CD4-positive, alpha-beta T cell (primary cell): ENCODE data around the gene DBN1. TPM values are rescaled to one million over a fixed set of nuclear protein-coding genes. Genes with fewer than 3 reads are reported as not detected.
A peak's percentile ranks its signal among the peaks of the same experiment; 100 is the strongest.

Experiments used
- ATAC-seq: fragments of 200-7000 bp; cut with Tn5 transposase; one replicate; pipeline ENCODE4 v1.10.0; 2022; ENCODE audit warnings: mild to moderate bottlenecking; ENCODE audit not compliant: poor library complexity
- CTCF ChIA-PET: fragments of 350-600 bp; sonication (Branson Sonifier 250); formaldehyde crosslinking; loops from one replicate; lab custom pipeline; 2021; ENCODE audit warnings: antibody characterized with exemption, inconsistent platforms; lab: Charles Lee
- POLR2A ChIA-PET: fragments of 350-600 bp; sonication (Branson Sonifier 250); formaldehyde crosslinking; loops from one replicate; lab custom pipeline; 2021; ENCODE audit warnings: antibody characterized with exemption, inconsistent platforms; lab: Charles Lee
- DNase-seq, 14 experiments: peaks; one replicate each; pipeline ENCODE4 v3.0.0-alpha.2; 2013 to 2020; ENCODE audit warnings: mixed read lengths in 2 of 14
- H3K27ac ChIP-seq, 2 donors: one replicate each; pipeline versions ENCODE4 v1.5.1 to v1.7.0; 2013; ENCODE audit warnings: low read length in 2 of 2, low read depth in 1 of 2, mild to moderate bottlenecking in 1 of 2
- H3K27me3 ChIP-seq, 2 experiments: 1 replicate in 1 of 2; 2 replicates in 1 of 2; pipeline versions ENCODE4 v1.6.1 to v1.7.0; 2013; ENCODE audit warnings: low read length in 2 of 2, control low read depth in 1 of 2, mild to moderate bottlenecking in 1 of 2, moderate library complexity in 1 of 2; ENCODE audit not compliant: insufficient read depth in 2 of 2, control insufficient read depth in 1 of 2
- H3K36me3 ChIP-seq: one replicate; pipeline ENCODE4 v1.6.1; 2013; ENCODE audit warnings: low read length, control low read depth; ENCODE audit not compliant: insufficient read depth
- H3K4me1 ChIP-seq: one replicate; pipeline ENCODE4 v1.6.1; 2013; ENCODE audit warnings: low read length, control low read depth; ENCODE audit not compliant: insufficient read depth
- H3K4me3 ChIP-seq: one replicate; pipeline ENCODE4 v1.5.1; 2013; ENCODE audit warnings: mild to moderate bottlenecking, low read length, moderate library complexity
- H3K9me3 ChIP-seq, 2 experiments: 1 replicate in 1 of 2; 2 replicates in 1 of 2; pipeline versions ENCODE4 v1.6.1 to v1.7.0; 2013; ENCODE audit warnings: low read length in 2 of 2, mild to moderate bottlenecking in 2 of 2, control low read depth in 1 of 2, moderate library complexity in 1 of 2; ENCODE audit not compliant: control insufficient read depth in 1 of 2, insufficient read depth in 1 of 2
- H3K27ac Mint-ChIP-seq: one replicate; pipeline ENCODE4 v1.8.0; 2020; ENCODE audit warnings: mixed read lengths
- H3K27me3 Mint-ChIP-seq: one replicate; pipeline ENCODE4 v1.8.0; 2021; ENCODE audit warnings: mixed read lengths
- H3K36me3 Mint-ChIP-seq: one replicate; pipeline ENCODE4 v1.8.0; 2021; ENCODE audit warnings: low read depth, mixed read lengths
- H3K4me1 Mint-ChIP-seq: one replicate; pipeline ENCODE4 v1.8.0; 2021; ENCODE audit warnings: low read depth, mixed read lengths
- H3K4me3 Mint-ChIP-seq: one replicate; pipeline ENCODE4 v1.8.0; 2020; ENCODE audit warnings: mild to moderate bottlenecking, mixed read lengths
- H3K9me3 Mint-ChIP-seq: one replicate; pipeline ENCODE4 v1.8.0; 2020; ENCODE audit warnings: mixed read lengths
- CTCF ChIP-seq: fragments of 200-600 bp; IDR thresholded peaks from one replicate; pipeline ENCODE4 v1.8.0; 2022; ENCODE audit warnings: antibody characterized with exemption, mild to moderate bottlenecking
- intact Hi-C, 2 experiments: fragments of 100-400 bp; cut with DNase I in 1 of 2; cut with micrococcal nuclease in 1 of 2; formaldehyde crosslinking; loops; one replicate each; pipeline versions ENCODE4 v1.15.1 to v1.9.0; 2023 to 2025; cut with DNase I, micrococcal nuclease
- total RNA-seq, 174 experiments: library from RNA in 2 of 174; stranded (reverse) in 2 of 174; gene quantifications; one replicate each; pipeline ENCODE4 v1.2.3 and lab custom pipeline; 2021 to 2026

DBN1 gene
- total RNA-seq, 2 experiments from 2014 or later: 1.8 to 2.5 TPM

GRCh38 chr5:177454397-177455035, 18.9 kb downstream of the DBN1 start:
- no peaks in the 10 kb centered on the region for H3K36me3 ChIP-seq
- peaks cover 52% of the 10 kb centered on the region for H3K4me1 ChIP-seq
- H3K27me3 ChIP-seq: no peaks in the 10 kb centered on the region
- H3K4me1 Mint-ChIP-seq: peaks cover 43% of the 10 kb centered on the region
- peak overlapping the region; percentile 93 for H3K27ac Mint-ChIP-seq
- TF ChIP-seq CTCF: peak; percentile 79
- intact Hi-C loops: loop anchor here (1.0 to 5.0 kb wide), 4 partner anchors 27 to 137 kb away; partner anchors contain the start of gene GRK6 (in 1 of the 2)
- POLR2A ChIA-PET: interaction anchor here (0.9 to 14.1 kb wide), 16 partner anchors 10 to 138 kb away, joined by 3 to 435 read pairs (median 8); partner anchors contain the start of genes F12, GRK6, LMAN2 and PDLIM7
- ATAC-seq (peak; percentile 45), DNase-seq (peak; percentile 87 to 97 (median 94))
- CTCF ChIA-PET: interaction anchor here (0.7 to 16.6 kb wide), 21 partner anchors 9 to 142 kb away, joined by 3 to 352 read pairs (median 5); partner anchors contain the start of genes F12, GRK6, LMAN2 and PDLIM7
- no peaks in the 10 kb centered on the region for H3K27me3 Mint-ChIP-seq
- H3K4me3 ChIP-seq: peak overlapping the region; percentile 71
- no peaks in the 10 kb centered on the region for H3K9me3 Mint-ChIP-seq
- no peaks in the 10 kb centered on the region for H3K9me3 ChIP-seq
- H3K36me3 Mint-ChIP-seq: peaks cover 8% of the 10 kb centered on the region
- peak overlapping the region; percentile 89 for H3K4me3 Mint-ChIP-seq
- peak overlapping the region; percentile 90 to 95 for H3K27ac ChIP-seq

GRCh38 chr5:177453852-177454396, 19.5 kb downstream of the DBN1 start:
- Histone ChIP-seq H3K27me3 (no peaks in the 10 kb centered on the region), H3K27ac (peak overlapping the region in 1 of 2 donors; percentile 29), H3K36me3 (no peaks in the 10 kb centered on the region), H3K9me3 (no peaks in the 10 kb centered on the region), H3K4me1 (peaks cover 52% of the 10 kb centered on the region), H3K4me3 (peak overlapping the region; percentile 37)
- TF ChIP-seq CTCF: no peak
- no peaks in the 10 kb centered on the region for H3K27me3 Mint-ChIP-seq
- H3K4me1 Mint-ChIP-seq: peaks cover 43% of the 10 kb centered on the region
- ChIA-PET CTCF (interaction anchor here (0.8 to 16.6 kb wide), 9 partner anchors 10 to 102 kb away, joined by 3 to 352 read pairs (median 11); partner anchors contain the start of genes F12, GRK6, LMAN2 and PDLIM7), POLR2A (interaction anchor here (1.3 to 14.1 kb wide), 10 partner anchors 9 to 102 kb away, joined by 4 to 435 read pairs (median 14); partner anchors contain the start of genes F12, GRK6, LMAN2 and PFN3)
- peak overlapping the region; percentile 89 for H3K4me3 Mint-ChIP-seq
- peak overlapping the region; percentile 90 for H3K27ac Mint-ChIP-seq
- no peaks in the 10 kb centered on the region for H3K9me3 Mint-ChIP-seq
- H3K36me3 Mint-ChIP-seq: peaks cover 8% of the 10 kb centered on the region
- no peak for DNase-seq
- intact Hi-C loops: loop anchor here in 1 of 2 experiments (1.0 kb wide), 2 partner anchors 27 to 50 kb away; no protein-coding TSS in a partner anchor
- peak; percentile 1 for ATAC-seq
